ENCODE results near the gene AOX1. TPM values are rescaled to one million over a fixed set of nuclear protein-coding genes. Genes with fewer than 3 reads are reported as not detected.

The AOX1 gene
- total and polyA plus RNA-seq, 2 of the 8 experiments (the other 6 are each of a cell fraction or from before 2014, with no cell fraction given), result 5.6 to 8.3 TPM

DNA sequence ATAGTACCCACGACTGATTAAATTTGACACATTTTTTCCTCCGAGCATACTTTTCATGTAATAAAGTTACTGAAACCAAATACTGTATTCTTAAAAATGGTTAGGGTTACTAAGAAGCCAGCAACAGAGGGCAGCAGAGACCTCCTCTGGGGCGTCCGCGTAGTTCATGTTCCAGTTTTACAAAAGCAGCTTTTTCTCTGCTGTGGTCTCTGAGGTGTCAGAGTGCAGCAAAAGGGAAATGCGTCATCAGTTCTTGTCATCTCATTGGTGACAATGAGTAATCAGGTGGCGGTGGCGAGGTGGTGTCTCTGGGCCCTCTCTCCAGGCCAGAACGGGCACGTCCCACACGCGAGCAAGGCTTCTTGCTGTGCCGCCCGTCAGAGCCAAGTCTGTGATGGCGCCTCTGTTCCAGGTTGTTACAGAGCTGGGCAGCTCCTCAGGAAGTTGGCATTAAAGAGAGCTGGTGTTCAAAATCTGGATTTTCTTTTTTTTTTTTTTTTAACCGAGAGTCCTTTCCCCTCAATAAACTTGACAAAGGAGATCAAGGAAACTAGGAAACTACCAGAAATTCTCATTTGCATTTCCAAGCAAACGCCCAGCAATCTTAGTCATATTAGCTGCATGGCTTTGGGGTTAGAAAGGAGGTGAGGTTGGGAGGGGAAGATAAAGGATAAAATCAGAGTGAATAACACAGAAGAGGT is 127.3 kb downstream of the AOX1 start (continued):
- TF ChIP-seq RAD21 (IDR thresholded peaks at IDR 0.05 in 1 of 2, conservative IDR thresholded peaks at IDR 0.05 in 1 of 2; ENCODE audit: low read depth in 2 of 2, low read length in 2 of 2), result peak; percentile 90
- TF ChIP-seq POU5F1 (IDR thresholded peaks at IDR 0.05; ENCODE audit: low read depth, low read length), result no peak
- no peak for TF ChIP-seq SIX5 (IDR thresholded peaks at IDR 0.05; ENCODE audit: low read depth, low read length)
- no peak for TF ChIP-seq CHD2 (IDR thresholded peaks at IDR 0.05; ENCODE audit: low read length)
- TF ChIP-seq MAFK (IDR thresholded peaks at IDR 0.05; ENCODE audit: low read depth, low read length), result no peak
- TF ChIP-seq, protein P1, sequence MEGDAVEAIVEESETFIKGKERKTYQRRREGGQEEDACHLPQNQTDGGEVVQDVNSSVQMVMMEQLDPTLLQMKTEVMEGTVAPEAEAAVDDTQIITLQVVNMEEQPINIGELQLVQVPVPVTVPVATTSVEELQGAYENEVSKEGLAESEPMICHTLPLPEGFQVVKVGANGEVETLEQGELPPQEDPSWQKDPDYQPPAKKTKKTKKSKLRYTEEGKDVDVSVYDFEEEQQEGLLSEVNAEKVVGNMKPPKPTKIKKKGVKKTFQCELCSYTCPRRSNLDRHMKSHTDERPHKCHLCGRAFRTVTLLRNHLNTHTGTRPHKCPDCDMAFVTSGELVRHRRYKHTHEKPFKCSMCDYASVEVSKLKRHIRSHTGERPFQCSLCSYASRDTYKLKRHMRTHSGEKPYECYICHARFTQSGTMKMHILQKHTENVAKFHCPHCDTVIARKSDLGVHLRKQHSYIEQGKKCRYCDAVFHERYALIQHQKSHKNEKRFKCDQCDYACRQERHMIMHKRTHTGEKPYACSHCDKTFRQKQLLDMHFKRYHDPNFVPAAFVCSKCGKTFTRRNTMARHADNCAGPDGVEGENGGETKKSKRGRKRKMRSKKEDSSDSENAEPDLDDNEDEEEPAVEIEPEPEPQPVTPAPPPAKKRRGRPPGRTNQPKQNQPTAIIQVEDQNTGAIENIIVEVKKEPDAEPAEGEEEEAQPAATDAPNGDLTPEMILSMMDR (IDR thresholded peaks at IDR 0.05; ENCODE audit: control extremely low read depth in 1 of 3, insufficient read depth in 1 of 3, low read depth in 1 of 3, low read length in 3 of 3), result peak; percentile 39 to 72 (median 72)
- TF ChIP-seq TAF7 (optimal IDR thresholded peaks at IDR 0.05; ENCODE audit: borderline replicate concordance, low read depth, low read length), result peak; percentile 29
- no peak for TF ChIP-seq EP300 (IDR thresholded peaks at IDR 0.05; ENCODE audit: borderline replicate concordance in 1 of 2, low read depth in 2 of 2, low read length in 2 of 2)
- no peak for TF ChIP-seq KDM4A (IDR thresholded peaks at IDR 0.05; ENCODE audit: low read depth, low read length, severe bottlenecking)
- TF ChIP-seq RXRA (IDR thresholded peaks at IDR 0.05; ENCODE audit: insufficient read depth, low read depth, low read length), result no peak
- no peak for TF ChIP-seq SAP30 (IDR thresholded peaks at IDR 0.05; ENCODE audit: insufficient read depth, insufficient replicate concordance, low read length)
- TF ChIP-seq CBX5 (IDR thresholded peaks at IDR 0.05; ENCODE audit: low read depth, low read length), result no peak
- no peak for TF ChIP-seq JUN (IDR thresholded peaks at IDR 0.05; ENCODE audit: low read depth, low read length)
- TF ChIP-seq TCF12 (IDR thresholded peaks at IDR 0.05; ENCODE audit: low read depth, low read length), result no peak
- TF ChIP-seq CBX8 (IDR thresholded peaks at IDR 0.05; ENCODE audit: borderline replicate concordance, low read depth, low read length), result no peak
- no peak for TF ChIP-seq BACH1 (IDR thresholded peaks at IDR 0.05; ENCODE audit: low read length)
- TF ChIP-seq SP2 (IDR thresholded peaks at IDR 0.05; ENCODE audit: low read length), result no peak
- TF ChIP-seq, protein P2, sequence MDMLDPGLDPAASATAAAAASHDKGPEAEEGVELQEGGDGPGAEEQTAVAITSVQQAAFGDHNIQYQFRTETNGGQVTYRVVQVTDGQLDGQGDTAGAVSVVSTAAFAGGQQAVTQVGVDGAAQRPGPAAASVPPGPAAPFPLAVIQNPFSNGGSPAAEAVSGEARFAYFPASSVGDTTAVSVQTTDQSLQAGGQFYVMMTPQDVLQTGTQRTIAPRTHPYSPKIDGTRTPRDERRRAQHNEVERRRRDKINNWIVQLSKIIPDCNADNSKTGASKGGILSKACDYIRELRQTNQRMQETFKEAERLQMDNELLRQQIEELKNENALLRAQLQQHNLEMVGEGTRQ (IDR thresholded peaks at IDR 0.05; ENCODE audit: low read length), result no peak
- no peak for TF ChIP-seq ZNF274 (IDR thresholded peaks at IDR 0.05; ENCODE audit: borderline replicate concordance, extremely low read depth, low read length)
- TF ChIP-seq POLR2A (IDR thresholded peaks at IDR 0.05; ENCODE audit: control extremely low read depth in 1 of 2, low read depth in 2 of 2, low read length in 2 of 2), result peak in 1 of 2 experiments; percentile 47; a peak in 1 of 3 replicates
- no peak for TF ChIP-seq GTF2F1 (IDR thresholded peaks at IDR 0.05; ENCODE audit: borderline replicate concordance, low read depth, low read length)
